Epithelial cell of esophagus (primary cell): ENCODE data around the gene ITGA7.

Experiments
- DNase-seq: peaks from one replicate; pipeline ENCODE4 v3.0.0; 2010; ENCODE audit warnings: low read depth
- H3K4me3 ChIP-seq: 2 replicates; pipeline ENCODE4 v1.5.1; 2011; ENCODE audit warnings: mild to moderate bottlenecking, low read length, control low read depth
- CTCF ChIP-seq: IDR thresholded peaks from 2 replicates; pipeline ENCODE4 v1.5.1; 2011; ENCODE audit warnings: low read depth, mild to moderate bottlenecking, low read length, control low read depth, inconsistent platforms; ENCODE audit not compliant: insufficient read depth; ENCODE audit errors: missing control alignments

ITGA7 gene

GRCh38 chr12:55721601-55722213 lies 14.0 kb upstream of the ITGA7 start:
- no peak for DNase-seq
- no peak for TF ChIP-seq CTCF
- H3K4me3 ChIP-seq, result no peak overlapping the region

GRCh38 chr12:55720894-55721444 lies 13.3 kb upstream of the ITGA7 start:
- H3K4me3 ChIP-seq, result no peak overlapping the region
- TF ChIP-seq CTCF, result peak; percentile 58
- DNase-seq, result peak; percentile 87

- DNase-seq, result peak; percentile 42
- H3K4me3 ChIP-seq, result no peak within 1 kb of the TSS
- TF ChIP-seq CTCF, result no peak
Measured at GRCh38 chr12:55720071-55720564, 12.4 kb upstream of the ITGA7 start, which contains the start of gene RDH5. Gene RDH5, plus strand, starts transcription at chr12:55720393. Its CDS starts 792 bp downstream, at chr12:55721185.

- no peak for TF ChIP-seq CTCF
- no peak for DNase-seq
Measured at GRCh38 chr12:55719371-55719770, 11.7 kb upstream of the ITGA7 start.

GRCh38 chr12:55718624-55719275 lies 11.0 kb upstream of the ITGA7 start:
- DNase-seq, result no peak
- no peak for TF ChIP-seq CTCF
- H3K4me3 ChIP-seq, result no peak overlapping the region

More at GRCh38 chr12:55719371-55719770, 11.7 kb upstream of the ITGA7 start:
- no peak overlapping the region for H3K4me3 ChIP-seq

- DNase-seq, result no peak
- no peak for TF ChIP-seq CTCF
- no peak overlapping the region for H3K4me3 ChIP-seq
Measured at GRCh38 chr12:55718015-55718414, 10.3 kb upstream of the ITGA7 start.
